ENCODE results near the gene OSER1. TPM values are rescaled to one million over a fixed set of nuclear protein-coding genes. Genes with fewer than 3 reads are reported as not detected.

Gene OSER1
- polyA plus RNA-seq, 1 experiment: 50.2 TPM

GRCh38 chr20:44224637-44225036, 14.1 kb upstream of the OSER1 start:
- Histone ChIP-seq H3K4me3 (ENCODE audit: low read depth, low read length) (no peak overlapping the region), H3K27me3 (ENCODE audit: control insufficient read depth, insufficient read depth, low read length) (no peaks in the 10 kb centered on the region), H3K36me3 (ENCODE audit: control insufficient read depth, insufficient read depth, low read length) (no peaks in the 10 kb centered on the region)
- TF ChIP-seq CTCF (IDR thresholded peaks at IDR 0.05; ENCODE audit: insufficient read depth, low read depth, low read length): no peak
- DNase-seq (ENCODE audit: low read depth): no peak
- POLR2A ChIA-PET: no interaction called here
- CTCF ChIA-PET: interaction anchor here (1.4 to 3.4 kb wide), 4 partner anchors 7 to 87 kb away, joined by 4 to 14 read pairs (median 6); partner anchors contain the start of gene FITM2

GRCh38 chr20:44223721-44224120, 13.2 kb upstream of the OSER1 start:
- H3K36me3 ChIP-seq (ENCODE audit: control insufficient read depth, insufficient read depth, low read length): no peaks in the 10 kb centered on the region
- H3K4me3 ChIP-seq (ENCODE audit: low read depth, low read length): no peak overlapping the region
- no peak for DNase-seq (ENCODE audit: low read depth)
- POLR2A ChIA-PET: no interaction called here
- H3K27me3 ChIP-seq (ENCODE audit: control insufficient read depth, insufficient read depth, low read length): no peaks in the 10 kb centered on the region
- TF ChIP-seq CTCF (IDR thresholded peaks at IDR 0.05; ENCODE audit: insufficient read depth, low read depth, low read length): no peak
- CTCF ChIA-PET: interaction anchor here (0.6 to 3.4 kb wide), 5 partner anchors 9 to 388 kb away, joined by 4 to 14 read pairs (median 6); partner anchors contain the start of gene FITM2

- Histone ChIP-seq H3K4me3 (ENCODE audit: low read depth, low read length) (no peak overlapping the region), H3K36me3 (ENCODE audit: control insufficient read depth, insufficient read depth, low read length) (no peaks in the 10 kb centered on the region), H3K27me3 (ENCODE audit: control insufficient read depth, insufficient read depth, low read length) (no peaks in the 10 kb centered on the region)
- no peak for DNase-seq (ENCODE audit: low read depth)
- ChIA-PET CTCF (interaction anchor here (1.2 kb wide), 1 partner anchor 8 kb away, joined by 4 read pairs; no protein-coding TSS in a partner anchor), POLR2A (no interaction called here)
- no peak for TF ChIP-seq CTCF (IDR thresholded peaks at IDR 0.05; ENCODE audit: insufficient read depth, low read depth, low read length)
Observed at GRCh38 chr20:44222633-44223368, 12.2 kb upstream of the OSER1 start.

- Histone ChIP-seq H3K27me3 (ENCODE audit: control insufficient read depth, insufficient read depth, low read length) (no peaks in the 10 kb centered on the region), H3K4me3 (ENCODE audit: low read depth, low read length) (no peak overlapping the region), H3K36me3 (ENCODE audit: control insufficient read depth, insufficient read depth, low read length) (no peaks in the 10 kb centered on the region)
- DNase-seq (ENCODE audit: low read depth): no peak
- TF ChIP-seq CTCF (IDR thresholded peaks at IDR 0.05; ENCODE audit: insufficient read depth, low read depth, low read length): no peak
- CTCF ChIA-PET: no interaction called here
- POLR2A ChIA-PET: no interaction called here
Observed at GRCh38 chr20:44222027-44222426, 11.5 kb upstream of the OSER1 start.

GRCh38 chr20:44221368-44221954, 10.9 kb upstream of the OSER1 start:
- no peak for DNase-seq (ENCODE audit: low read depth)
- Histone ChIP-seq H3K27me3 (ENCODE audit: control insufficient read depth, insufficient read depth, low read length) (no peaks in the 10 kb centered on the region), H3K4me3 (ENCODE audit: low read depth, low read length) (no peak overlapping the region), H3K36me3 (ENCODE audit: control insufficient read depth, insufficient read depth, low read length) (no peaks in the 10 kb centered on the region)
- TF ChIP-seq CTCF (IDR thresholded peaks at IDR 0.05; ENCODE audit: insufficient read depth, low read depth, low read length): no peak
- ChIA-PET CTCF (no interaction called here), POLR2A (no interaction called here)
